ENCODE measurements around the gene FEZF2.

FEZF2 gene

GRCh38 chr3:62361824-62362223 is 11.5 kb downstream of the FEZF2 start:
- Histone ChIP-seq H3K36me3 (ENCODE audit: control insufficient read depth, insufficient read depth, low read length) (no peaks in the 10 kb centered on the region), H3K4me2 (ENCODE audit: low read length) (no peak overlapping the region), H3K56ac (ENCODE audit: low read length) (no peak overlapping the region), H3K79me2 (ENCODE audit: control insufficient read depth, insufficient read depth, low read length) (no peaks in the 10 kb centered on the region), H3K18ac (ENCODE audit: low read length) (no peak overlapping the region), H3K27ac (ENCODE audit: low read depth, low read length) (no peak overlapping the region), H3K23ac (ENCODE audit: low read length) (no peak overlapping the region), H3K4me3 (ENCODE audit: low read length) (no peak overlapping the region), H2BK5ac (ENCODE audit: low read length) (no peak overlapping the region), H3K79me1 (ENCODE audit: low read length) (no peaks in the 10 kb centered on the region), H3K27me3 (ENCODE audit: insufficient read depth, low read length, poor library complexity) (peaks cover 25% of the 10 kb centered on the region), H3K4ac (ENCODE audit: low read depth, low read length) (no peak overlapping the region), H3K9ac (ENCODE audit: low read length) (no peak overlapping the region), H3K4me1 (ENCODE audit: control insufficient read depth, low read depth, low read length) (peaks cover 7% of the 10 kb centered on the region), H2BK15ac (replicated peaks; ENCODE audit: low read depth) (no peak overlapping the region), H4K5ac (ENCODE audit: low read length) (no peak overlapping the region), H4K8ac (ENCODE audit: low read depth, low read length) (no peak overlapping the region), H2BK120ac (ENCODE audit: low read depth, low read length) (no peak overlapping the region), H2AK5ac (ENCODE audit: low read length) (no peak overlapping the region)
- no CpG with 5 or more reads among the region's 3 CpGs for WGBS (ENCODE audit: extremely low coverage, insufficient coverage, low lambda C conversion rate)
- DNase-seq: peak; percentile 40

DNA sequence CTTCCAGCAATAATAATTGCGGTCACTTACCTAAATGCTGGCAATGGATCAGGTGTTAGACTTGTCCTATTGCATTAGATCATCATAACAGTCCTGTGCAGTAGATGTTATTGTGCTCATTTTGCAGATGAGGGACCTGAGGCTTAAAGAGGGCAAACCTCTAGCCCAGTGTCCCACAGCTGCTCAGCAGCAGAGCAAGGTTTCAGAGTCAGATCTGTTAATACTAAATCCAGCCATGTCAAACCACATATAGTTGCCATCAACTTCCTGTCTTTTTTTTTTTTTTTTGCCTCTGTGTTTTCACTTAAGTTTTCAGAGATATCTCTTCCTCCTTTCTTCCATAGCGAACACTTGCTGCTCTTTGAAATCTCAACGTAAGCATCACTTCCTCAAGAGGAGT is 12.1 kb downstream of the FEZF2 start:
- Histone ChIP-seq H4K5ac (ENCODE audit: low read length) (no peak overlapping the region), H3K79me1 (ENCODE audit: low read length) (no peaks in the 10 kb centered on the region), H3K4me1 (ENCODE audit: control insufficient read depth, low read depth, low read length) (peaks cover 5% of the 10 kb centered on the region), H3K23ac (ENCODE audit: low read length) (no peak overlapping the region), H3K79me2 (ENCODE audit: control insufficient read depth, insufficient read depth, low read length) (no peaks in the 10 kb centered on the region), H3K18ac (ENCODE audit: low read length) (no peak overlapping the region), H3K27me3 (ENCODE audit: insufficient read depth, low read length, poor library complexity) (peaks cover 24% of the 10 kb centered on the region), H4K8ac (ENCODE audit: low read depth, low read length) (no peak overlapping the region), H3K56ac (ENCODE audit: low read length) (no peak overlapping the region), H3K4me3 (ENCODE audit: low read length) (no peak overlapping the region), H3K4ac (ENCODE audit: low read depth, low read length) (no peak overlapping the region), H3K27ac (ENCODE audit: low read depth, low read length) (no peak overlapping the region), H3K9ac (ENCODE audit: low read length) (no peak overlapping the region), H2AK5ac (ENCODE audit: low read length) (no peak overlapping the region), H2BK15ac (replicated peaks; ENCODE audit: low read depth) (no peak overlapping the region), H3K4me2 (ENCODE audit: low read length) (no peak overlapping the region), H2BK5ac (ENCODE audit: low read length) (no peak overlapping the region), H3K36me3 (ENCODE audit: control insufficient read depth, insufficient read depth, low read length) (no peaks in the 10 kb centered on the region), H2BK120ac (ENCODE audit: low read depth, low read length) (no peak overlapping the region)
- no peak for DNase-seq
- no CpG with 5 or more reads among the region's 3 CpGs for WGBS (ENCODE audit: extremely low coverage, insufficient coverage, low lambda C conversion rate)

DNA sequence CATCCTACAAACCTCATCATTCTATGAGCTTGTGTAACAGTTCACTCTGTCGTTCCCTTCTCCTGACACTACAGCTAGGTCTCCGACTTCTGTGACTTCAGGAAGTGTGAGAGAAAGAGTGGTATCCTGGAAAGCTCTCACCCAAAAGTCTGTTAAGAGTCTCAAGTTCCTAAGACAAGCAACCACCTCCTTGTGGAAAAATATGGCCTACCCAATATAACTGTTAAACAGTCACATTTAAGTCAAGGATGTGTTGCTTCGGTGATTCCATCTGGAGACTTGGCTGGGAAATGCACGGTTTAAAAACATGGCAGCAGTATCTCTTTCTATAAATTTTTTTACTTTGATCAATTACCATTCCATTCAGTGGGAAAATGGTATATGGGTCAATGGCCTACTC is 13.8 kb downstream of the FEZF2 start:
- H3K4me2 ChIP-seq (ENCODE audit: low read length): no peak overlapping the region
- no peak overlapping the region for H2BK15ac ChIP-seq (replicated peaks; ENCODE audit: low read depth)
- no peaks in the 10 kb centered on the region for H3K36me3 ChIP-seq (ENCODE audit: control insufficient read depth, insufficient read depth, low read length)
- no peak overlapping the region for H4K8ac ChIP-seq (ENCODE audit: low read depth, low read length)
- H2BK120ac ChIP-seq (ENCODE audit: low read depth, low read length): no peak overlapping the region
- H3K18ac ChIP-seq (ENCODE audit: low read length): no peak overlapping the region
- no peak overlapping the region for H3K4me3 ChIP-seq (ENCODE audit: low read length)
- H3K4me1 ChIP-seq (ENCODE audit: control insufficient read depth, low read depth, low read length): no peaks in the 10 kb centered on the region
- H2BK5ac ChIP-seq (ENCODE audit: low read length): no peak overlapping the region
- H3K27ac ChIP-seq (ENCODE audit: low read depth, low read length): no peak overlapping the region
- no peak overlapping the region for H3K9ac ChIP-seq (ENCODE audit: low read length)
- no CpG with 5 or more reads among the region's 4 CpGs for WGBS (ENCODE audit: extremely low coverage, insufficient coverage, low lambda C conversion rate)
- no peak overlapping the region for H4K5ac ChIP-seq (ENCODE audit: low read length)
- H3K27me3 ChIP-seq (ENCODE audit: insufficient read depth, low read length, poor library complexity): peaks cover 13% of the 10 kb centered on the region
- H3K23ac ChIP-seq (ENCODE audit: low read length): no peak overlapping the region
- H2AK5ac ChIP-seq (ENCODE audit: low read length): no peak overlapping the region
- H3K4ac ChIP-seq (ENCODE audit: low read depth, low read length): no peak overlapping the region
- no peak overlapping the region for H3K56ac ChIP-seq (ENCODE audit: low read length)
- H3K79me1 ChIP-seq (ENCODE audit: low read length): no peaks in the 10 kb centered on the region
- no peak for DNase-seq
- no peaks in the 10 kb centered on the region for H3K79me2 ChIP-seq (ENCODE audit: control insufficient read depth, insufficient read depth, low read length)

DNA sequence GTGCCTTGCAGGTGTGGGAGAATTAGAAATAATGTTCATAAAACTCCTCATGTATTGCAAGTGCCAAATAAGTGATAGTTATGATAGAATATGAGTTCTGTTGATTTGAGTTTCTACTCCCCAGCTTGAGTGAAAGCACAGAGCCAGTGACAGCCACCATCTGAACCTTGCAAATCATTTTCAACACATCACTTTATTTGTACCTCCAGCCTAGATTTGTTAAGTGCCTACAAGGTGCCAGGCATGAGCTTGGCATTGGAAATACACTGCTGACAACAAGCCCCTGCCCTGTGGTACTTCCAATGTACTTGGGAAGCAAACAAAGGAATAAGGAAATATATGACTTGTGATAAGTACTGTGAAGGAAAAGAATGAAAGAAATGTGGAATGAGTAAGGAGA is 17.0 kb downstream of the FEZF2 start:
- no peaks in the 10 kb centered on the region for H3K79me1 ChIP-seq (ENCODE audit: low read length)
- no peak overlapping the region for H4K5ac ChIP-seq (ENCODE audit: low read length)
- peaks cover 8% of the 10 kb centered on the region for H3K27me3 ChIP-seq (ENCODE audit: insufficient read depth, low read length, poor library complexity)
- no peaks in the 10 kb centered on the region for H3K4me1 ChIP-seq (ENCODE audit: control insufficient read depth, low read depth, low read length)
- no peak overlapping the region for H3K18ac ChIP-seq (ENCODE audit: low read length)
- H2AK5ac ChIP-seq (ENCODE audit: low read length): no peak overlapping the region
- no peak overlapping the region for H3K4me3 ChIP-seq (ENCODE audit: low read length)
- no peak overlapping the region for H2BK120ac ChIP-seq (ENCODE audit: low read depth, low read length)
- H2BK5ac ChIP-seq (ENCODE audit: low read length): no peak overlapping the region
- H3K4ac ChIP-seq (ENCODE audit: low read depth, low read length): no peak overlapping the region
- H4K8ac ChIP-seq (ENCODE audit: low read depth, low read length): no peak overlapping the region
- H2BK15ac ChIP-seq (replicated peaks; ENCODE audit: low read depth): no peak overlapping the region
- no peaks in the 10 kb centered on the region for H3K36me3 ChIP-seq (ENCODE audit: control insufficient read depth, insufficient read depth, low read length)
- no peak overlapping the region for H3K27ac ChIP-seq (ENCODE audit: low read depth, low read length)
- no peak overlapping the region for H3K56ac ChIP-seq (ENCODE audit: low read length)
- no peaks in the 10 kb centered on the region for H3K79me2 ChIP-seq (ENCODE audit: control insufficient read depth, insufficient read depth, low read length)
- no peak overlapping the region for H3K4me2 ChIP-seq (ENCODE audit: low read length)
- no peak overlapping the region for H3K9ac ChIP-seq (ENCODE audit: low read length)
- H3K23ac ChIP-seq (ENCODE audit: low read length): no peak overlapping the region
- DNase-seq: no peak

GRCh38 chr3:62355703-62356102 is 17.6 kb downstream of the FEZF2 start:
- H2BK120ac ChIP-seq (ENCODE audit: low read depth, low read length): no peak overlapping the region
- no peak overlapping the region for H3K56ac ChIP-seq (ENCODE audit: low read length)
- H3K4me2 ChIP-seq (ENCODE audit: low read length): no peak overlapping the region
- H3K4ac ChIP-seq (ENCODE audit: low read depth, low read length): no peak overlapping the region
- no peak overlapping the region for H2AK5ac ChIP-seq (ENCODE audit: low read length)
- H2BK5ac ChIP-seq (ENCODE audit: low read length): no peak overlapping the region
- no peak overlapping the region for H3K27ac ChIP-seq (ENCODE audit: low read depth, low read length)
- H4K5ac ChIP-seq (ENCODE audit: low read length): no peak overlapping the region
- no peak overlapping the region for H3K18ac ChIP-seq (ENCODE audit: low read length)
- no peak overlapping the region for H3K23ac ChIP-seq (ENCODE audit: low read length)
- H3K4me3 ChIP-seq (ENCODE audit: low read length): no peak overlapping the region
- H3K79me2 ChIP-seq (ENCODE audit: control insufficient read depth, insufficient read depth, low read length): no peaks in the 10 kb centered on the region
- no peak for DNase-seq
- H3K27me3 ChIP-seq (ENCODE audit: insufficient read depth, low read length, poor library complexity): peaks cover 8% of the 10 kb centered on the region
- WGBS (ENCODE audit: extremely low coverage, insufficient coverage, low lambda C conversion rate): no CpG with 5 or more reads among the region's 3 CpGs
- no peaks in the 10 kb centered on the region for H3K79me1 ChIP-seq (ENCODE audit: low read length)
- H3K4me1 ChIP-seq (ENCODE audit: control insufficient read depth, low read depth, low read length): no peaks in the 10 kb centered on the region
- no peak overlapping the region for H2BK15ac ChIP-seq (replicated peaks; ENCODE audit: low read depth)
- no peaks in the 10 kb centered on the region for H3K36me3 ChIP-seq (ENCODE audit: control insufficient read depth, insufficient read depth, low read length)
- no peak overlapping the region for H4K8ac ChIP-seq (ENCODE audit: low read depth, low read length)
- H3K9ac ChIP-seq (ENCODE audit: low read length): no peak overlapping the region

GRCh38 chr3:62343755-62344154 is 29.6 kb downstream of the FEZF2 start:
- no peaks in the 10 kb centered on the region for H3K79me2 ChIP-seq (ENCODE audit: control insufficient read depth, insufficient read depth, low read length)
- H3K4me2 ChIP-seq (ENCODE audit: low read length): no peak overlapping the region
- no peaks in the 10 kb centered on the region for H3K79me1 ChIP-seq (ENCODE audit: low read length)
- no peak overlapping the region for H3K23ac ChIP-seq (ENCODE audit: low read length)
- H3K56ac ChIP-seq (ENCODE audit: low read length): no peak overlapping the region
- H3K4ac ChIP-seq (ENCODE audit: low read depth, low read length): no peak overlapping the region
- no peak overlapping the region for H3K4me3 ChIP-seq (ENCODE audit: low read length)
- no peak overlapping the region for H3K18ac ChIP-seq (ENCODE audit: low read length)
- no peak overlapping the region for H4K8ac ChIP-seq (ENCODE audit: low read depth, low read length)
- H3K27me3 ChIP-seq (ENCODE audit: insufficient read depth, low read length, poor library complexity): no peaks in the 10 kb centered on the region
- no peak overlapping the region for H2BK5ac ChIP-seq (ENCODE audit: low read length)
- no peak for DNase-seq
- no CpG with 5 or more reads among the region's 2 CpGs for WGBS (ENCODE audit: extremely low coverage, insufficient coverage, low lambda C conversion rate)
- no peaks in the 10 kb centered on the region for H3K4me1 ChIP-seq (ENCODE audit: control insufficient read depth, low read depth, low read length)
- H2BK120ac ChIP-seq (ENCODE audit: low read depth, low read length): no peak overlapping the region
- H3K36me3 ChIP-seq (ENCODE audit: control insufficient read depth, insufficient read depth, low read length): no peaks in the 10 kb centered on the region
- H3K27ac ChIP-seq (ENCODE audit: low read depth, low read length): no peak overlapping the region
- H2AK5ac ChIP-seq (ENCODE audit: low read length): no peak overlapping the region
- H3K9ac ChIP-seq (ENCODE audit: low read length): no peak overlapping the region
- H4K5ac ChIP-seq (ENCODE audit: low read length): no peak overlapping the region
- H2BK15ac ChIP-seq (replicated peaks; ENCODE audit: low read depth): no peak overlapping the region

Data from mesendoderm (in vitro differentiated cells).